G401.6 (cell line): ENCODE data around the gene FILIP1.

ENCODE experiments used
- FAIRE-seq: peaks from 2 replicates; lab custom pipeline; 2012; peaks lifted over from hg19 to GRCh38; lab: Jason Lieb, UNC

Gene FILIP1

GRCh38 chr6:75492386-75493153 lies 1.0 kb downstream of the FILIP1 start:
- no peak for FAIRE-seq

DNA sequence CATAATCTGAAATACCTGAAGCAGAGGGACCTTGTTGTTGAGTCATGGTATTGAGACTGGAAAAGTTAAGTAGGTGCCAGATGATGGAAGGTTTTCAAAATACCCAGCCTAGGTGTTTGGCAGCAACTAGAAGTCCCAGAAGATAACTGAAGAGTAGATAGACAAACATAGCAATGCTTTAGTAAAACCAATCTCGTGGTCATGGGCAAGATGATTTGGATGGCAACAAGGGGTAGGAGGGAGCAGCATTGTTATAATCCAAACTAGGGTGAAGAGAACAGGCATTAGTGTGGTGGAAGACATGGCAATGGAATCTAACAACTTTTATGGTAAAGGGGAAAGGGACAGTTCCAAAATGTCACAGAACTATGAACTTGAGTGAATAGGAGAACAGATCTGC lies 2.3 kb downstream of the FILIP1 start:
- no peak for FAIRE-seq

DNA sequence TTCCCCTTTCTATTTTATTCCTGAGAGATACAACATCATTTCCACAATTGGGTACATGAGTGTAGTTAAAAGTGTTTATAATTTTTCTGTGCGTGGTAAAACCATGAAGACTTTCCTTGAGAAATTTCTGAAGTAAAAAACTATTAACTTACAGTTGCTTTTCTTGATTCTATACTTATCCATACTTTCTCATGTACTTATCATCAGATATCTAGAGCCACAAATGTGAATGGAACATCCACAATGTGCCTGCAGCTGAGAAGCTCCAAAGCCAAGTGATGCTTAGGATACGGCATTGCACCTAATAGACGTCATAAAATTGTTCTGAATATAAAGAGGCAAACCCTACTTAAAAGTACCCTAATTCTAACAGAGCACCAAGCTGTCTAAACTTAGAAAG lies 2.9 kb downstream of the FILIP1 start:
- FAIRE-seq = no peak

DNA sequence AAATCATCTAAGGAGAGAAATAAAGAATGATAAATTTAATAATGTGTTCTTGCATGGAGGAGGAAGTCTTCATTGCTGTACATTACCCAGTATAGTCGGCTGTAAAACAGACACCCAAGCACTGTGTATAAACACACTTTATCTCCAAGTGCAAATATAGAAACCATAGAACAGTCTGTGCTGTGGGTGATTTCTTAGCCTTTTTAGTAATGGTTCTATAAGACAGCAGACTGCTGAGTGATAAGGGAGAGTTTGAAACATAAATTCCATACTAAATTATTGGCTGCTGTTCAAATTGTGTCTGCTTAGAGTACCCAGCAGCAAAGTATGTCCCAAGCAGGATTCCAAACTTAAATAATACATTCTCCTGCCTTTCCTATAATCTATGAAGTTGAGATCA lies 4.6 kb downstream of the FILIP1 start:
- FAIRE-seq = no peak

GRCh38 chr6:75488033-75488432 lies 5.6 kb downstream of the FILIP1 start:
- no peak for FAIRE-seq

DNA sequence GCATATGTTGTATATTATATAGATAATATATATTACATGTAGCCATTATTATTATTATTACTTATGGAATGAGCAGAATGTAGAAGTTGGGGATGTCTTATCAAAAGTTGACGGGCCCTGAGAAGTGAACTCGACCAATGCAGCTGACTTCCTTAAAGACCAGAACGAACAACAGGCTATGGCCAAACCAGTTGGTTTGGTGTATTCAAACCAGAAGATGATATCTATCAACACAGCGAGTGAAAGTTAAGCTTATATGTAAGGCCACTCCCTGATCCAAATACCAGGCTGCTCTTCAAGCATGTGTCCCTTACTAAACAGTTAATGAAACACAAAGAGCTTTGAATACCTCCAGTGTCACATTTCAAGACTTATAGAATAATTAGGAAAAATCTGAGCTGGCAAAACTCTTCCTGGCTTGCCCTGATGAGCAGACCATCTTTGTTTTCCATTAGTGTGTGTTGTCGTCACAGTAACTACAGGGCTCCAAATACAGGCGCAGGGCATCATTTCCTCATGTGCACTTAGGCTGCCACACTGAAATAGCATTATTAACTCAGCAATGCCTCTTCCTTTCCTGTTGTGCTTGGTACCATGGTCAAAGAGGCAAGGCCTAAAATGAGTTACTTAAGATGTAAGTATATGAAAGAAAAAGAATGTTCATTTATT lies 6.6 kb downstream of the FILIP1 start:
- no peak for FAIRE-seq

DNA sequence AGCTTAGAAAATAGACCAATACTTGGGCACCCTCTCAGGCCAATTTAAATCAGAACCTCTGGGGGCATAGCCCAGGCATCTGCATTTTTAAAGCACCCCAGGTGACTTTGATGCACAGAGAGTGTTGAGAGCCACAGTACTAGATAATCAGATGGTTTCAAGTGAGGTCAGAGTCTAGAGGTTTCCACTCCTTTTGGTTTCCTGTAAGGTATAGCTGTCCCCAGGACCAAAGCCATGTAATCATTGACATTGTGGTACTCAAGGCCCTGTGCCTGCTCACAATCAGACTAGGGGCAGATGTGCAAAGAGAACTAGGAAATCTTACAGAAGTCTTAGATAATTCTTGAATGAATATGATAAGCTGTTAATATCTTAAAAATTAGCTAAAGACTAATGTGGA lies 9.1 kb downstream of the FILIP1 start:
- no peak for FAIRE-seq

DNA sequence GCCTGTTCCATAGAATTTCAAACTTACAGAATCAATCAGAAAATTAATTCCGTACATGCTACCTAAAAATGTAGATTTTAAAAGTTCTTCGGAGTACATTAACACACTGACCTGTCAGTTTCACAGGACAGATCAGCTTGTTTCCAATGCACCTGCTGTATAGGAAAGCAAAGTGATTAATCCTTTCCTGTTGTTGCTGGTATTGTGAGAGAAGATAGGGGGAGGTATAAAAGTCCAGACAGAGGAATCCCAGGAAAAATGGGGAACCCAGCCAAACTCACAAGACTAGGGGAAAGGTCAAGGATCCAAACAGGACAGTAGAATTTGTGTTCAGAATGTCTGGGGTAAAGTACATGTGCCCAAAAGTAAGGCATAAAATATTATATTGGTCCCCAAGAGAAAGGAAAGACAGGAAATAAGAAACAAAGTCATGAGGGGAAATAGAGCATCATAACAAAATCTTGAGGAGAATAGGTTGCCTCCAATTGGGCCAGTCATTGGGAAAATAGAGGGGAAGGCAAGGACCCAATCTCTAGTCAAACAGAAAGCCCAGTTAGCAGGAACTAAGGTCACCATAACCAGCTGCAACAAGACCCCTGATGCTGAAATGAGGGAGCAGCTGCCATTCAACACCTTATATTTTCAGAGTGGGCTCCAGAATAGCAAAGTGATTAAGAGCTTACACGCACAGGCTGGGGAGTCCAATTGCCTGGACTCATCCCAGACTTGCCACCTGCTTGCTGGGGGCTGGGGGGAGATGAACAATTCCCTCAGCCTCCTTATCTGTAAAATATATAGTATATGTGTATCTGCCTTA lies 10.3 kb downstream of the FILIP1 start:
- no peak for FAIRE-seq

DNA sequence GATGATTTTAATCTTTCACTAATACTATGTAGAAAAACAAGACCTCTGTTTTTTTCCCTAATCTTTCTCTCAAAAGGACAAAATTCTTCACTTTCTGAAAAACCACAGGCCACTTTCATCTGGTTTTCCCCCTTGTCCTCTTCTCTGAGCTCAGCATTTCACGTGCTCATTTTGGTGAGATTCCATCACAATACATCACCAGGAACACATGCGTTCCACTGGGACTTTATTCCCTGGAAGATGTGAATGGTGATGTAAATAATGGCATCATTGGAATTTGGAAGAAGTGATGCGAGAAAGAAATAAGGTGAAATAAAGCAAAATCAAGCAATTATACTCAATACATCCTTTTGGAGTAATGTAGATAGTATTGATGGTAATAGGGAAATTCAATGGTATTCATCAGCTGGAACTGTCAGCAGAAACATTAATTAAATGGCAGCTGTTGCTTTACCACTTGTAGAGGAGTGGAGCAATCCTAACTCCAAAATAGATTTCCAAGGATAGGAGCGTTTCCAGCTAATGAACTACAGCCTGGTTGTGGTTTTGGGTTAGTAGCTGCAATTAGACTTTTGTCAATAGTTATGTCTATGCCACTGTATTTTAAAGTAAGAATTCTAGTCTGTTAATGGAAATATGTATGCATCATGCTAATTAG lies 11.5 kb downstream of the FILIP1 start:
- no peak for FAIRE-seq

- FAIRE-seq = no peak
Measured at GRCh38 chr6:75481394-75481793, 12.2 kb downstream of the FILIP1 start.

DNA sequence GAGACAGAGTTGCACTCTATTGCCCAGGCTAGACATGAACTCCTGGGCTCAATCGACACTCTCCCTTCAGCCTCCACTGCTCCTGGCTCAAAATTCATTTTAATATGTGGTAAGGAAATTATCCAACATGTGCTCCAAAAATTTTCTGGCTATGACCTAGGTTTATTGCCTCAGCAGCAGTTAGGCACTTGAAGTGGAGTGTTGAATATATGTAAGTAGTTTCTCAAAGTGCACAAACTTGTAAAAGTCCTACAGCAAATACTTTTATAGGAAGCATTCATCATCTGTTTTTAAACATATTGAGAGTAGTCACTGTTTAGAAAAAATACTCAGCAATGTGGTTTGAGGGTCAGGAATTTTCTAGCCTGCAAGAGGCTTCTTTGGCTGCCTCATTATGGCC lies 13.2 kb downstream of the FILIP1 start:
- FAIRE-seq = no peak

DNA sequence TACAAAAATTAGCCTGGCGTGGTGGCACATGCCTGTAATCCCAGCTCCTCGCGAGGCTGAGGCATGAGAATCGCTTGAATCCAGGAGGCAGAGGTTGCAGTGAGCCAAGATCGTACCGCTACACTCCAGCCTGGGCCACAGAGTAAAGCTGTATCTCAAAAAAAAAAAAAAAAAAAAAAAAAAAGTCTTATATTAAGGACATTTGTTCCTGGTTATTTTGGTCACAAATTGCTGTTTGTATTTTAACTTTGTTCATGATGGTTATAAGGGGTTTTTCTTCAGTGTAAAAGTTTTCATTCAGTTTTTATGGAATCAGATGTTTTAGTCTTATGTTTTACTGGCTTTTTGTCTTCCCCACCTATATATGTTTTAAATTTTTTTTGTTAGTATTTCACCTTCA lies 13.9 kb downstream of the FILIP1 start:
- FAIRE-seq = no peak

- FAIRE-seq = no peak
Measured at GRCh38 chr6:75478929-75479328, 14.7 kb downstream of the FILIP1 start.

DNA sequence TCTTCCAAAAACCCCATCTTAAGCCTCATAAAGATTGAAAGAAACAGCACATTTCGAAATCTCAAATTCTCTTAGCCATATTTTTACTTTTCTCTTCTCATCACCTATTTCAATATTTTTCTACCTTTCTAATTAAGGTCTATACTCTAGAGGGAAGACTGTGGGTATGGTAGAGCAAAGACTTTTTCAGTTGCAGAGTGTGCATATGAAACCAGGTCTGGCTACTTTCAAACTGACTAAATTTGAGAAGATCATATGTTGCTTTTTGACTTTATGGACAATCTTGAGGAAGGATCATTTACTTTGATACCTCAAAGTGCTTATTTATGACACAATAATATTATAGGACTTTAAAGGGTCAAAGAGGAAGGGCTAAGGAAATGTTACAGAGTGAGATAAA lies 20.7 kb downstream of the FILIP1 start:
- FAIRE-seq = no peak

GRCh38 chr6:75467966-75468365 lies 25.6 kb downstream of the FILIP1 start:
- no peak for FAIRE-seq

DNA sequence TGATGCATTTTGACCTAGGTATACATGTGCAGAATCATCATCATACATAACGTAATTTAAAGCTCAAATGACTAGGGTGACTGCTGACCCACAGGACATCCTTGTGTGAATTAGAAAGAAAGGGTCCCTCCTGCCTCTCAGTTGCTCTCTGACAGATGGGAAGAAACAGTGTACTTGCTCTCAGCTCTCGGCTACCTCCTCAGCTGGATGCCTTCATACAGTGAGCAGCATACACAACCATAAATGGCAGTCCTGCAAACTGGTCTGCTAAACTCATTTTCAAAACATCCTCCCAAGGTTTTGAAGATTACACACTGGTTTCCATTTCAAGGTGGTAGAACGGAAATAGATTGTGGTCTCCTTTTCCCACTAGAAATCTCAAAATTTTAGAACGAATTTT lies 26.3 kb downstream of the FILIP1 start:
- no peak for FAIRE-seq

- FAIRE-seq = no peak
Measured at GRCh38 chr6:75466636-75467035, 27.0 kb downstream of the FILIP1 start.

- no peak for FAIRE-seq
Measured at GRCh38 chr6:75463908-75464307, 29.7 kb downstream of the FILIP1 start.

DNA sequence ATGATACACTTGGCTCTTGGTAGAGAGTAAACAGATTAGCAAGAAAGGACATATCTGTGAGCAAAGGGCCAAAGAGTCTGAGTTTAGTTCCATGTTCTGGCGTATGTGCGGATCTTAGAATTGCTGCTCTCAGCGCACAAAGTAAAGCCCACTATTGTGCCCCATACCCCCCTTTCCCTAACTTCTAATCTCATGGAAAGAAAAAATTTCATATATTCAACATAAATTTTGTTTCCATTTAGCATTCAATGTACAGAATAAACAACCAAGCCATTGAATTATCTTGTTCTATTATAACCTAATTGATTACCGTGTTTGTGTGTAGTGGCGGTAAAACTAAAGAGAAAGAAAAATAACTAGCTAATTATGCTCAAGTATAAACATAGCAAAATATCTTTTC lies 30.5 kb downstream of the FILIP1 start:
- no peak for FAIRE-seq

- no peak for FAIRE-seq
Measured at GRCh38 chr6:75460681-75461080, 32.9 kb downstream of the FILIP1 start.

GRCh38 chr6:75458895-75459294 lies 34.7 kb downstream of the FILIP1 start:
- FAIRE-seq = no peak

GRCh38 chr6:75450903-75451302 lies 42.7 kb downstream of the FILIP1 start:
- peak; percentile 91 for FAIRE-seq
